Hepatocyte (in vitro differentiated cells): Measurements from ENCODE around the gene TRIM46.

Source experiments
- EZH2phosphoT487 ChIP-seq: fragments of 200-600 bp; sonication (generic); IDR thresholded peaks from one replicate; pipeline ENCODE4 v1.6.1; 2018; ENCODE audit warnings: antibody characterized with exemption, mild to moderate bottlenecking, low read depth, moderate library complexity; ENCODE audit not compliant: unreplicated experiment, severe bottlenecking
- TF ChIP-seq, protein P1 (sequence below): fragments of 200-600 bp; sonication (generic); IDR thresholded peaks from 2 replicates; pipeline ENCODE4 v1.5.1; 2016; ENCODE audit warnings: antibody characterized with exemption, mild to moderate bottlenecking; ENCODE audit not compliant: poor library complexity

DNA sequence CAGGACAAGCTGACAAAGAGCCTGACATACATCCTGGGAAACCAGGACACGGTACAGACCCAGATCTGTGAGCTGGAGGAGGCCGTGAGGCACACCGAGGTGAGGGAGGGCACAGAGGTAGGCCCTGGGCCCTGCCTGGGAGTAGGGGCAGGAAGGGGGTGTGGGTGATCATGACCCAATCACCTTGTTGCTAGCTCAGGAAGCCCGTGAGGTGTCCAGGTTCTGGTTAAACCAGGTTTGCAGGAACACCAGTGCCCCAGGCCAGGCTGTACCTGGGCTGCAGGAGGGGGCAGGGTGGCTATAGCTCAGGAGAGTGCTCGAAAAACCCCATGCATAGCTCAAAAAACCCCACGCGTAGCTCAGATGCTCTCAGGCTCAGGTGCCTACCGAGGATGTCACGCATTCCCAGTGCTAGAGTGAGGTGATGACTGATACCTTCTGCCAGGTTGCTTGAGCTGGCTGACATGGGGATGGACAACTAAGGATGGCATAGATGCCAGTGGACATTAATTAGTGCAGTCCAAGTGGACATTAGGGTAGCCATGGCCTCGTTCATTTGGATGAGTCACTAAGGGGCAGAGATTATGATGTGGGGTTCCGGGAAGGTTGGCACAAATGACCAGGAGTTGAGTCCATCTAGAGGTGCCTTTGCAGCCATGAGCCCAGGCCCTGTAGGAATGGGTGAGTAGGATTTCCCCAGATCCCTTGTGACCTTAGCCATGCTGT, 3.7 kb downstream of the TRIM46 start:
- TF ChIP-seq, protein P1, sequence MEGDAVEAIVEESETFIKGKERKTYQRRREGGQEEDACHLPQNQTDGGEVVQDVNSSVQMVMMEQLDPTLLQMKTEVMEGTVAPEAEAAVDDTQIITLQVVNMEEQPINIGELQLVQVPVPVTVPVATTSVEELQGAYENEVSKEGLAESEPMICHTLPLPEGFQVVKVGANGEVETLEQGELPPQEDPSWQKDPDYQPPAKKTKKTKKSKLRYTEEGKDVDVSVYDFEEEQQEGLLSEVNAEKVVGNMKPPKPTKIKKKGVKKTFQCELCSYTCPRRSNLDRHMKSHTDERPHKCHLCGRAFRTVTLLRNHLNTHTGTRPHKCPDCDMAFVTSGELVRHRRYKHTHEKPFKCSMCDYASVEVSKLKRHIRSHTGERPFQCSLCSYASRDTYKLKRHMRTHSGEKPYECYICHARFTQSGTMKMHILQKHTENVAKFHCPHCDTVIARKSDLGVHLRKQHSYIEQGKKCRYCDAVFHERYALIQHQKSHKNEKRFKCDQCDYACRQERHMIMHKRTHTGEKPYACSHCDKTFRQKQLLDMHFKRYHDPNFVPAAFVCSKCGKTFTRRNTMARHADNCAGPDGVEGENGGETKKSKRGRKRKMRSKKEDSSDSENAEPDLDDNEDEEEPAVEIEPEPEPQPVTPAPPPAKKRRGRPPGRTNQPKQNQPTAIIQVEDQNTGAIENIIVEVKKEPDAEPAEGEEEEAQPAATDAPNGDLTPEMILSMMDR: no peak
- no peak for TF ChIP-seq EZH2phosphoT487
